Ascending aorta (tissue), 2 donors: ENCODE measurements around the gene ATP2B3. TPM values are rescaled to one million over a fixed set of nuclear protein-coding genes. Genes with fewer than 3 reads are reported as not detected.

ENCODE experiments used
- DNase-seq, 2 donors: peaks; one replicate each; pipeline ENCODE4 v3.0.0-alpha.2; 2019; ENCODE audit warnings: low spot score in 2 of 2
- H3K27ac ChIP-seq, 2 donors: fragments of 200-600 bp; sonication (generic); one replicate each; pipeline ENCODE4 v1.5.1; 2016 to 2017; ENCODE audit warnings: mild to moderate bottlenecking in 1 of 2
- H3K27me3 ChIP-seq: fragments of 200-600 bp; sonication (generic); one replicate; pipeline ENCODE4 v1.5.1; 2017
- H3K36me3 ChIP-seq, 2 donors: fragments of 200-600 bp; sonication (generic); one replicate each; pipeline ENCODE4 v1.5.1; 2016
- H3K4me1 ChIP-seq, 2 donors: fragments of 200-600 bp; sonication (generic); one replicate each; pipeline ENCODE4 v1.5.1; 2016 to 2017; ENCODE audit warnings: mild to moderate bottlenecking in 1 of 2
- H3K4me3 ChIP-seq, 2 donors: fragments of 200-600 bp; sonication (generic); one replicate each; pipeline ENCODE4 v1.5.1; 2016 to 2017; ENCODE audit warnings: mild to moderate bottlenecking in 1 of 2
- H3K9me3 ChIP-seq, 2 donors: fragments of 200-600 bp; sonication (generic); one replicate each; pipeline ENCODE4 v1.5.1; 2016
- CTCF ChIP-seq, 3 experiments: fragments of 200-600 bp in 2 of 3; fragments of 450-650 bp in 1 of 3; sonication (generic) in 2 of 3; IDR thresholded peaks; one replicate each; pipeline ENCODE4 v1.5.1; 2016 to 2019; ENCODE audit warnings: antibody characterized with exemption in 3 of 3, mild to moderate bottlenecking in 1 of 3, moderate library complexity in 1 of 3
- intact Hi-C: fragments of 100-400 bp; cut with DNase I; formaldehyde crosslinking; loops from one replicate; pipeline ENCODE4 v1.15.1; 2023
- total RNA-seq: library from RNA; depleted of rRNA; stranded (reverse); fragments of >200 nt; gene quantifications from one replicate; pipeline ENCODE4 v1.1.0, GENCODE V29; 2016

Gene ATP2B3
- total RNA-seq, 1 donor from 2014 or later = 0.32 TPM

GRCh38 chrX:153473126-153473525 is 44.3 kb upstream of the ATP2B3 start:
- no peak for DNase-seq
- intact Hi-C loops = loop anchor here (5.0 to 10.0 kb wide), 2 partner anchors 124 to 902 kb away; partner anchors contain the start of genes CCNQ, EMD and FLNA
- TF ChIP-seq CTCF (IDR thresholded peaks at IDR 0.05) = no peak
- Histone ChIP-seq H3K36me3 (no peaks in the 10 kb centered on the region), H3K4me3 (no peak overlapping the region), H3K27me3 (no peaks in the 10 kb centered on the region), H3K27ac (peak overlapping the region; percentile 74 to 80), H3K4me1 (peaks cover 4 to 38% of the 10 kb centered on the region in 2 donors), H3K9me3 (no peaks in the 10 kb centered on the region)

GRCh38 chrX:153474266-153474665 is 43.2 kb upstream of the ATP2B3 start:
- Histone ChIP-seq H3K4me3 (peak overlapping the region in 1 of 2 donors; percentile 16), H3K4me1 (peaks cover 4 to 39% of the 10 kb centered on the region in 2 donors), H3K27me3 (no peaks in the 10 kb centered on the region), H3K27ac (peak overlapping the region; percentile 74 to 80), H3K36me3 (no peaks in the 10 kb centered on the region), H3K9me3 (no peaks in the 10 kb centered on the region)
- no peak for TF ChIP-seq CTCF (IDR thresholded peaks at IDR 0.05)
- no peak for DNase-seq
- intact Hi-C loops = loop anchor here (5.0 to 10.0 kb wide), 2 partner anchors 123 to 901 kb away; partner anchors contain the start of genes CCNQ, EMD and FLNA

- Histone ChIP-seq H3K9me3 (no peaks in the 10 kb centered on the region), H3K36me3 (no peaks in the 10 kb centered on the region), H3K4me3 (peak overlapping the region in 1 of 2 donors; percentile 38), H3K27me3 (no peaks in the 10 kb centered on the region), H3K27ac (peak overlapping the region; percentile 80 to 94), H3K4me1 (peaks cover 4 to 35% of the 10 kb centered on the region in 2 donors)
- peak in 1 of 2 donors; percentile 91 for DNase-seq
- intact Hi-C loops = loop anchor here (5.0 to 10.0 kb wide), 2 partner anchors 123 to 900 kb away; partner anchors contain the start of genes CCNQ, EMD and FLNA
- TF ChIP-seq CTCF (IDR thresholded peaks at IDR 0.05) = no peak
Observed at GRCh38 chrX:153474718-153475117, 42.7 kb upstream of the ATP2B3 start.

GRCh38 chrX:153475271-153475670 is 42.2 kb upstream of the ATP2B3 start:
- peaks cover 4 to 33% of the 10 kb centered on the region in 2 donors for H3K4me1 ChIP-seq
- no peak for DNase-seq
- H3K27me3 ChIP-seq = no peaks in the 10 kb centered on the region
- H3K4me3 ChIP-seq = peak overlapping the region in 1 of 2 donors; percentile 38
- no peaks in the 10 kb centered on the region for H3K9me3 ChIP-seq
- no peaks in the 10 kb centered on the region for H3K36me3 ChIP-seq
- intact Hi-C loops = loop anchor here (10.0 kb wide), 1 partner anchor 900 kb away; the partner anchor contains the start of genes EMD and FLNA
- no peak for TF ChIP-seq CTCF (IDR thresholded peaks at IDR 0.05)
- peak overlapping the region; percentile 80 to 94 for H3K27ac ChIP-seq

- peaks cover 4 to 33% of the 10 kb centered on the region in 2 donors for H3K4me1 ChIP-seq
- no peak for DNase-seq
- TF ChIP-seq CTCF (IDR thresholded peaks at IDR 0.05) = no peak
Observed at GRCh38 chrX:153475751-153476281, 41.6 kb upstream of the ATP2B3 start.

More at GRCh38 chrX:153475751-153476281, 41.6 kb upstream of the ATP2B3 start:
- Histone ChIP-seq H3K9me3 (no peaks in the 10 kb centered on the region), H3K4me3 (no peak overlapping the region), H3K36me3 (no peaks in the 10 kb centered on the region), H3K27ac (peak overlapping the region; percentile 80 to 94), H3K27me3 (no peaks in the 10 kb centered on the region)
- intact Hi-C loops = loop anchor here (10.0 kb wide), 1 partner anchor 899 kb away; the partner anchor contains the start of genes EMD and FLNA
